ENCODE data around the gene MSTN.

GRCh38 chr2:190020720-190021119, 41.8 kb downstream of the MSTN start:
- TF ChIP-seq, protein P1, sequence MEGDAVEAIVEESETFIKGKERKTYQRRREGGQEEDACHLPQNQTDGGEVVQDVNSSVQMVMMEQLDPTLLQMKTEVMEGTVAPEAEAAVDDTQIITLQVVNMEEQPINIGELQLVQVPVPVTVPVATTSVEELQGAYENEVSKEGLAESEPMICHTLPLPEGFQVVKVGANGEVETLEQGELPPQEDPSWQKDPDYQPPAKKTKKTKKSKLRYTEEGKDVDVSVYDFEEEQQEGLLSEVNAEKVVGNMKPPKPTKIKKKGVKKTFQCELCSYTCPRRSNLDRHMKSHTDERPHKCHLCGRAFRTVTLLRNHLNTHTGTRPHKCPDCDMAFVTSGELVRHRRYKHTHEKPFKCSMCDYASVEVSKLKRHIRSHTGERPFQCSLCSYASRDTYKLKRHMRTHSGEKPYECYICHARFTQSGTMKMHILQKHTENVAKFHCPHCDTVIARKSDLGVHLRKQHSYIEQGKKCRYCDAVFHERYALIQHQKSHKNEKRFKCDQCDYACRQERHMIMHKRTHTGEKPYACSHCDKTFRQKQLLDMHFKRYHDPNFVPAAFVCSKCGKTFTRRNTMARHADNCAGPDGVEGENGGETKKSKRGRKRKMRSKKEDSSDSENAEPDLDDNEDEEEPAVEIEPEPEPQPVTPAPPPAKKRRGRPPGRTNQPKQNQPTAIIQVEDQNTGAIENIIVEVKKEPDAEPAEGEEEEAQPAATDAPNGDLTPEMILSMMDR (IDR thresholded peaks at IDR 0.05) = no peak
- TF ChIP-seq POLR2A (IDR thresholded peaks at IDR 0.05) (no peak), POLR2AphosphoS5 (IDR thresholded peaks at IDR 0.05) (no peak)

Data from breast epithelium (tissue), 3 donors.